NOMO-1 (cell line): ENCODE measurements around the gene ERVMER34-1.

Source experiments
- DNase-seq, 2 experiments: peaks; one replicate each; lab custom pipeline; 2025; ENCODE audit not compliant: unreplicated experiment in 2 of 2; lab: John Stamatoyannopoulos, UW

ERVMER34-1 gene, protein sequence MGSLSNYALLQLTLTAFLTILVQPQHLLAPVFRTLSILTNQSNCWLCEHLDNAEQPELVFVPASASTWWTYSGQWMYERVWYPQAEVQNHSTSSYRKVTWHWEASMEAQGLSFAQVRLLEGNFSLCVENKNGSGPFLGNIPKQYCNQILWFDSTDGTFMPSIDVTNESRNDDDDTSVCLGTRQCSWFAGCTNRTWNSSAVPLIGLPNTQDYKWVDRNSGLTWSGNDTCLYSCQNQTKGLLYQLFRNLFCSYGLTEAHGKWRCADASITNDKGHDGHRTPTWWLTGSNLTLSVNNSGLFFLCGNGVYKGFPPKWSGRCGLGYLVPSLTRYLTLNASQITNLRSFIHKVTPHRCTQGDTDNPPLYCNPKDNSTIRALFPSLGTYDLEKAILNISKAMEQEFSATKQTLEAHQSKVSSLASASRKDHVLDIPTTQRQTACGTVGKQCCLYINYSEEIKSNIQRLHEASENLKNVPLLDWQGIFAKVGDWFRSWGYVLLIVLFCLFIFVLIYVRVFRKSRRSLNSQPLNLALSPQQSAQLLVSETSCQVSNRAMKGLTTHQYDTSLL

DNA sequence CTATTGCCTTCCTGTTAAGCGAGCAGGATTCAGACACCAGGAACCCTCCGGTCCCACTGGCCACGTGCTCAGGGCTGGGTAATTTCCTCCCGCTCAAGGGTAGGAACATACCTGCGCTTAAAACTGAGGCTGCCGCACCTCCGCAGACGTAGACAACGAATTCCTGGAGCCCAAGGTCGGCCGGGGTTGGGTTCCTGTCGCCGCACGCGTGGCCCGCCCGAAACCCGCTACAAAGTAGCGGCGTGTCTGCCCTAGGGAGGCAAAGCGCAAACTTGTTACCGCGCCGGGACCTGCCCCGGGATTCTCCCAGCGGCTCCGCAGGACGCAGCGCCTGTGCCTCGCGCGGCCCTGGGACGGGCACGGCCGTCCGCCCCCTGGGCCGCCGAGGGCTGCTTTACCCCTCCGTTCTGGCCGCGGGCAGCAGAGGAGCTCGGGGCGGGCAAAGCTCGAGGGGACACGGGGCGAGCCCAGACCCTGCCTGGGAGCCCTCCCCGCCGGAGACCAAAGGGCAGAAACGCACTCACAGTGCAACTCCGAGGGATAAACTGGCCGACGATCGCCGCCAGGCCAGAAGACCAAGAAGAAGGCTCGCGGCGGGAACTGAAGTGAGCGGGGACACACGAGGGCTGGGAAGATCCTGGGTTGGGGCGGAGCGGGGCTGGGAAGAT, at the start of gene ERVMER34-1:
Gene ERVMER34-1 (minus strand): TSS at position 607 of the 668 bp plus-strand sequence. CDS start 5,905 bp downstream, outside the sequence.
- DNase-seq, result no peak

DNA sequence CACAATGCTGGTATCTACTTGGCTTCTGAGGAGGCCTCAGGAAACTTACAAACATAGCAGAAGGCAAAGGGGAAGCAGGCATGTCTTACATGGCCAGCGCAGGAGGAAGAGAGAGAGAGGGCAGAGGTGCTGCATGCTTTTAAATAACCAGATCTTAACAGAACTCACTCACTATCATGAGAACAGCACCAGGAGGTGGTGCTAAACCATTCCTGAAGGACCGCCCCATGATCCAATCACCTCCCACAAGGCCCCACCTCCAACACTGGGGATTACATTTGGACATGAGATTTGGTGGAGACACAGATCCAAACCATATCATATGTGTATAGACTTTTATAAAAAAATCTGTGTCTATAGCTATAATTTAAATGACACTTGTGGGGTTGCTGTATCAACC, 48.6 kb upstream of the ERVMER34-1 start:
- no peak for DNase-seq

DNA sequence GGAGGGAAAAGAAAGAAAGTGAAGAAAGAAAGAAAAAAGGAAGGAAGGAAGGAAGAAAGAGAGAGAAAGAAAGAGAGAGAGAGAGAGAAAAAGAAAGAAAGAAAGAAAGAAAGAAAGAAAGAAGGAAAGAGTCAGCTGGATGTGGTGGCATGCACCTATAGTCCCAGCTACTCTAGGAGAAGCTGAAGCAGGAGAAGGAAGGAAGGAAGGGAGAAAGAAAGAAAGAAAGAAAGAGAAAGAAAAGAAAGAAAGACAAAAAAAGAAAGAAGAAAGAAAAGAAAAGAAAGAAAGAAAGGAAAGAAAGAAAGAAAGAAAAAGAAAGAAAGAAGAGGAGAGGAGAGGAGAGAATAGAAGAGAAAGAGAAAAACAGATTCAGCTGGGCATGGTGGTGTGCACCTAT, 44.3 kb upstream of the ERVMER34-1 start:
- no peak for DNase-seq

DNA sequence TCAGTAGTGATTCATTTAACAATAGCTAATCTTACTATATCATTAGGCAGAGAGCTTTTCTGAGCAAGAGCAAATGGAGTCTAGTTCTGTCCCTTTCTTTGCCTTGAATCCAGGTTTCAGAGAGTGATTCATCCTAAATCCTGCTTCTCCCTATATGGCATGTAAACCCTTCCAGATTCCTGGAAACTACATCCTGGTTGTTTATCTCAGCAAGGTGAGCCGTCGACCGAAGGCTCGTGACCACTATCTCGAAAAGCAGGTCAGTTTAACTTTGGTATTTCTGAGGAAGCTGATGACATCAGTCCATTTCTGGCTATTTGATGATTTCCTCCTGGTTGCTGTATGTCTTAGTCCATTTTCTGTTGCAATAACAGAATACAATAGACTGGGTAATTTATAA, 40.7 kb upstream of the ERVMER34-1 start:
- DNase-seq, result no peak

DNA sequence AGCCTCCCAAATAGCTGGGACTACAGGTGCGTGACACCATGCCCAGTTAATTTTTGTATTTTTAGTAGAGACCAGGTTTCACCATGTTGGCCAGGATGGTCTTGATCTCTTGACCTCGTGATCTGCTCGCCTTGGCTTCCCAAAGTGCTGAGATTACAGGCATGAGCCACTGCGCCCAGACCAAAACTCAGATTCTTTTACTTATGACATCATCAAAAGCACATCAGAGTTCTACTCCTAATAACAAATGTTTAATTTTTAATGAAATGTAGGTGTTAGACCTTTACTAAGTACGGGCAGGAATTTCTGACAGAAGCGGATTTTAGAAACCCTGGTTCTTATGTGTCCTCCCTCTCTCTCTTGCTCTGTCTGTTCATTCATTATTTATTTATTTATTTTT, 38.5 kb upstream of the ERVMER34-1 start:
- DNase-seq, result no peak

DNA sequence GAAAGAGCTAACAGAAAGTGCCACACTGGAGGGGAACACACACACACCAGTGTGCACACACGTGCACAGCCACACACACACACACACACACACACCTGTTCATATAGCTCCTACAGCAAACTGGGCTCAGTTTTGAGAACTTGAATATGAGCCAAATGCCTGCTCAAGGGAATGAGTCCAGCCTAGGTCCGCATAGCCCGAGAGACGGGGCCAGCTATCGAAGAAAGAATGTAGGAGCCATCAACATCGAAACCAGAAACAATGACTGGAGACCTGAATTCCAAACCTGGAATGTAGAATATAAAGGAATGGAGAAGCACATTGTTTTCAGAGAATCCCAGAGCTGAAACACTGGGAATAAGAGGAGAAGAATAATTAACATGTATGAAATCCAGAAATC, 37.6 kb upstream of the ERVMER34-1 start:
- DNase-seq, result no peak

DNA sequence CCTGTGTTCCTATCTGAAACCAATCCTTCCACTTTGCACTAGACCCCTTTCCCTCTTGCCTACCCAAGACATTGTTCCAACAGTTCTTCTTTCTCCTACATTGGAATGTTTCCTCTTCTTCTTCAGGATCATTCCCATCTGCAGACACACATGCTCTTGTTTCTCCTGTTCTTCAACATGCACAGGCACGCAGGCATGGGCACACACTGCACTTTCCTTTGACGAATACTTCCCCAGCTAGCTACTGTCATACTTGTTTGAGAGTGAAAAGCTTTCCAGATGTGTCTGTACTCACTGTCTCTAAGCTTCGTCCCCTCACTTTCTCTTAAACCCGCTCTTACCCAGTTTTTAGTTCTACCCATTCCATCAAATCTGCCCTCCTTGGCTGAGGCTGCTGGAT, 31.8 kb upstream of the ERVMER34-1 start:
- no peak for DNase-seq

DNA sequence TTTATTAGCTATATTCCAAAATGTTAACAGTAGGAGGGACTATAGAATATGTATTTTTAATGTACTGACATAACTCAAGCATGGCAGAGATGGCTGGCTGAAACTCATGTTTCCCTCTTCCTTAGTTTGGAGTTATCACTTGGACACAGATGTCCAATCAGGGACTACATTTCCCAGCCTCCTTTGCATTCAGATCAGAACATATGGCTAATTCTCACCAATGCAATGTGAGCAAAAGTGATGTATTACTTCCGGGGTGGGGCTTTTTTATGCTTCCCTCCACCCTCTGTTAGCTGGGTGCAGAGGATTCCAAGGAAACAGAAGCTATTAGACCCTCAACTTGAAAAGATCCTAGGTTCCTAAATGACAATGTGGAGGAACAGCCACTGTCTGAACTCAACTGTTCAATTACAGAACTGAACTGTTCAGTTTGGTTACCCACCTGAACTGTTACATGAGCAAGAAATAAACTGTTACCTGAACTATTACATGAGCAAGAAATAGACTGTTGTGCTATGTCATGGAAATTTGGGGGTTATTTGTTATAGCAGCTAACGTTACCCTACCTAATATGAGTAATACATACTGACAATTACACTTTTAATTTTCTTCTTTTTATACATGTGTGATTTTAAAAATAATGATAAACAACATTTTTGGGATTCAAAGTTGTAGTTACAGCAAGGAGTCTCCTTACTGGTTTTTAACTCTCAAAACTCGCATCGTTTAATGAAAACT, 29.6 kb upstream of the ERVMER34-1 start:
- no peak for DNase-seq

DNA sequence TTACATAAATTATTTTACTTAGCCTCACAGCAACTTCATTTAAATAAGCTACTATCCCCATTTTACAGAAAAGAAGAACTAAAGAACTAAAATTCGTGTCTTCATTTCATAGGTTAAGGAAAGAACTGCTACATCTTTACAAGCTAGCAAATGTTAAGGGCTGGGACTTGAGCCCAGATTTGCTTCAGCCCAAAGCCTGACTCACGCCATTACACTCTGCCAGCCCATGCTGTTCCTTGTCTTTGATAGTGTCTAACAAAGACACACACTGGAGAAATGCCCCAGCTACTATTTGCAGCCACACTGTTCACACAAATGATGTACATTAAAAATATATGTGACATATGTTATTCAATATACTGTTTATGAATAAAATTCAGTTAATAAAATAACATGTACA, 29.0 kb upstream of the ERVMER34-1 start:
- no peak for DNase-seq

DNA sequence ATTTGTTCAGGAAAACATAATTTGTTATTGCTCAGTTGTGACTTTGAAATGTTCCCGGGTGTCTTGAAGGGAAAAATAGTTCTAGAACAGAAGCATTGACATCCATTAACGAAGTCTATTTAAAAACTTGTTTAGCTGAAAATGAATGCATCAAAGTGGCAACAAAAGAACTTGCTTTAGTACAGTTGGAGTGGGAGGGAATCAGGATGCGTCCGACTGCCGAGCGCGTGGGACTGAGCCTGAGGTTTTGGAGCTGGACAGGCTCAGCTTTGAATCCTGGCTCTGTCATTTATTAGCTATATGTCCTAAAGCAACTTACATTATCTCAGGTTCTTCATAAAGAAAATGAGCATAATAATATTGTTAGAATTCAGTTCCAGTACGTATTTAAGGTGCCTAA, 9.0 kb upstream of the ERVMER34-1 start:
- no peak for DNase-seq

DNA sequence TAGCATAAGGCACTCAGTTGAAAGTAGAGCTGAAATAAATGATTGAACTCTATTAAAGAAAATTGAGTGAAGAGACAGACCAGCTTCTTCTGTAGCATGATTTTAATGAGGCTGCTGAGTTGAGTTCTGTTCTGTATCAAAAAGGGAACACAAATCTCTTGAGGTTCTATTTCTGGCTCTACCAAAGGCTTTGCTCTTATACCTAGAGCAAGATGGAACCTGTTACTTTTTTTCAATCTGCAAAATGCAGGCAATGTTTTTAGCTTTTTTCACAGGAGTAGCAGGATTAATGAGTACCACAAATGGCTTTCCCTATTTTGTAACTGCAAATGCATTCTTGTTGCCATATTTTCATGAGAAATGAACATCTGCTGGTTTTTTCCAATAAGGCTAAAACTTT, 4.2 kb upstream of the ERVMER34-1 start:
- DNase-seq, result no peak

DNA sequence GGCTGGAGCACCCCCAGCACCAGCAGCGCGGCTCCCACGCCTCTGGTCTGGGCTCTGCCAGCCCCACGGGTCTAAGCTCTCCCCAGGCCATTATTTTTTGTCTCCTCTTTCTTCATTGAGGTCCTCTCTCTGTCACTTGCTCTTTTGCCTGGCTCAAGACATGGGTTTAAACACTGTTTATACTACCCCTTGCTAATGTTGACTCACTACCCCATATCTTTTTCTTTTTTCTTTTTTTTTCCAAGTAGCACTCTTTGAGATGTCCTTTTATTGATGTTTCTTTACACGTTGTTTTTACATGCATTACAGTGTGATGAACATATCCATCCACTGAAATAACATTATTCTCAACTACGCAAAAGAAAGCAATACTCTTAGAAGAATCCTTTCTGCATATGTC, 1.7 kb upstream of the ERVMER34-1 start:
- DNase-seq, result no peak

DNA sequence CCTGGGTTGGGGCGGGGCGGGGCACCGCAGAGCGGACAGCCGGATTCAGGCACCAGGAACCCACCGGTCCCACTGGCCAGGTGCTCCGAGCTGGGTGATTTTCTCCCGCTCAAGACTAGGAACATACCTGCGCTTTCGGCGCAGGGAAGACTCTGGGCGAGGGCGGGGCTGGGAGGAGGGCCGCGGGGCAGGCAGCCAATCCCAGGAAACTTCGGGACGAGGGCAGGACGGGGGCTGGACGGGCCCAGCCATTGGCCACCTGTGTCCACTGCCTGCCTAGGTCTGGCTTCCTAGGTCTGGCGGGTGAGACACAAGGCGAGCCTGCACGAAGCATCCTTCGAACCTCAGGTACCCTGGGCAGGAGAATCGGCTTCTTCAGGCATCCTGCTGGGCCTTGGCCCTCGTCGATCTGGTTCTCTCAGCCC, 274 bp upstream of the ERVMER34-1 start:
- DNase-seq, result no peak

DNA sequence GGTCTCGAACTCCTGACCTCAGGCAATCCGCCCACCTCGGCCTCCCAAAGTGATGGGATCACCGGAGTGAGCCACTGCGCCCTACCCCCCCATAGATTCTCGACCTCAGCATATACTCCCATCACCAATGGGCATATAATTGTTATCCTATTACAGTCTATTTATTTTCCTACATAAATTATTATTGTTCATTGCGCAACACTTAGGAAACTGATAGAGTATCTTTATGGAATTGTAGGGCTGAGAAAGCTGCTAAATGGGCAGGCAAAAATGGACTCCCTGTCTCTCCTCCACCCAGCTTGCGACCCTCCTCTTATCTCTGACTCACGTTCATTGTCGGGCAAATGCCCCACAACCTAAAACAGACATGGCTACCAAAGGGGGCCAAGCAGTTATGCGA, 1.0 kb downstream of the ERVMER34-1 start:
- DNase-seq, result no peak

DNA sequence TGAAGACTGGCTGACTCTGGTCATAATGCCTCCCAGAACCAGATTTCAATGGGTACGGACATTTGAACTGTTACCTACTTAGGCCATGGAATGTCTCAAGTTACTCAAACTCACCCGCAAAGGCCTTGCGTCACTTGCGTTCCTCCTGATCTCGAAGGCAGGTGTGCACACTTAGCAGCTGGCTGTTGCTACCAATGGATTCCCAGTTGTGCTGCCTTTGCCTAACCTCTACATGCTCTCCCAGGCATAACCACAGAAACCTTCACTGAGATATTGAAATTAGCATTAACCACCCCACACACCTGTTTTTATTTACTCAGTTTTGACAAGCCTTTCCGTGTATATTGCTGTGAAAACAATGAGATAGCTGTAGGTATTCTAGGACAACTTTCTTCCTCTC, 2.8 kb downstream of the ERVMER34-1 start:
- DNase-seq, result no peak

DNA sequence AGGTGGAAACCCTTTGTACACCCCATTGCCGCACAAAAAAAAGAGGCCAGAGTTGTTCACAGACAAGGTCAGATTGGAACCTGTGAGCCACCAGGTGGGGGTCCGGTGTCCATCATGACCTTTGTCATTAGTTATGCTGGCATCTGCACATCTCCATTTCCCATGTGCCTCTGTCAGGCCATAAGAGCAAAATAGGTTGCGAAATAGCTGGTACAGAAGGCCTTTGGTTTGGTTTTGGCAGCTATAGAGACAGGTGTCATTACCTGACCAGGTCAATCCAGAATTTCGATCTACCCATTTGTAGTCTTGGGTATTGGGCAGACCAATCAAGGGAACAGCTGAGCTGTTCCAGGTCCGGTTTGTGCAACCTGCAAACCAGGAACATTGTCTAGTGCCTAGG, 6.6 kb downstream of the ERVMER34-1 start:
- no peak for DNase-seq

DNA sequence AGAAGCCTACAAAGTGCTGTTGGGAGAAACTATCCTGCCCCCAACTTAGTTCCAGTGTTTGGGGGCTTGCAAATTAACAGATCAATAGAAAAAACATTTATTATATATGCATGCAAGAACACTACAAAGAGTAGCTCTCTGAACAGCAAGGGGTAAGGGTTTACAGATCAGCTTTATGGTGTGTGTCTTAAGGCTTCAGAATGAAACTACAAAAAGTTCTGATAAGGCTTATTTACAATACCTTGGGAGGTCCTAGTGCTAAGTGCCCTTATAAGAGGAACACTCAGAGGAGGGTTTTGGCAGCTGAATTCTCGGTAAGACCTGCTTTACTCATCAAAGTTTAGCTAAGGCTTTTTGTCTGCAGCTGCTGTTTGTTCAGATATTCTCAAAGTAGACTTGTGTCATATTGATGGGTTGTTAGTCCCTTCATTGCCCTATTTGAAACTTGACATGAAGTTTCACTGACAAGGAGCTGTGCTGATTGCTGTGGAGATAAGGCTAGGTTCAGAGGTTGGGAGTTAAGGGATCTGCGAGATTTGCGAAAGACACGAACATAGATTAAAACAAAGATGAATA, 7.7 kb downstream of the ERVMER34-1 start:
- no peak for DNase-seq

DNA sequence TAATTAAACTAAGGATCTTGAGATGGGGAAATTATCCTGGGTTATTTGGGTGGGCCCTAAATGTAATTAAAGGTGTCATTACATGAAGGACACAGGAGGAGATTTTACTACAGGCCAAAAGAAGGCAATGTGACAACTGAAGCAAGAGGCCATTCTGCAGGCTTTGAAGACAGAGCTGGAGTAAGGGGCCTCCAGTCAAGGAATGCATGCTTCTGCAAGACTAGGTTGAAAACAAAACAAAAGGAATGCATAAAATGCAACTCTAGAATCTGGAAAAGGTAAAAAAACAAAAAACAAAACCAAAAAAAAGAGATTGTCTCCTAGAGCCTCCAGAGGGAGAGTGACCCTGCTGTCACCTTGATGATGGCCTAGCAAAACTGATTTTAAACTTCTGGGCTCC, 21.6 kb downstream of the ERVMER34-1 start:
- DNase-seq, result no peak

DNA sequence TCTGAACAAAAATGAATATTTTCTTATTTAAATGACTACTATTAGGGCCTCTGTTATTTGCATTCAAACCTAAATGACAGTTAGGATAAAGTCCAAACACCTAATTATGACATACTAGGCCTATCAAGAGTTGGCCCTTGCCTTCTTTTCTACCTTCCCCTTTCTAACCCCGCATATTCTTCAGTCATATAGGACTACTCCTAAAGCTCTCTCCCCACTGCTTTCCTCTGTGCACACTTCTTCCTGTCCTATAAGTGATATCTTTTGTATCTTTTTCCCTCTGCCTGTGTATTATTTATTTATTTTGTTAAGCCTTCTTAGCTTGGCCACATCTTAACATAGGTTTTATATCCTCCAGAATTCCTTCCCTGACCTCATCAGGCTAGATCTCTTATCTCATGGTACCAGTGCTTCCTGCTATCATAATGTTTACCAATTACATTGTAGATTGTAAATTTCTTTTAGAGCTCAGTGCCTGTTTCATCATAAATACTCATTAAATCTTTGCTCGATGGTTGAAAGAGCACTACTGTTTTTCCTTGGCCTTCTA, 22.5 kb downstream of the ERVMER34-1 start:
- DNase-seq, result no peak

DNA sequence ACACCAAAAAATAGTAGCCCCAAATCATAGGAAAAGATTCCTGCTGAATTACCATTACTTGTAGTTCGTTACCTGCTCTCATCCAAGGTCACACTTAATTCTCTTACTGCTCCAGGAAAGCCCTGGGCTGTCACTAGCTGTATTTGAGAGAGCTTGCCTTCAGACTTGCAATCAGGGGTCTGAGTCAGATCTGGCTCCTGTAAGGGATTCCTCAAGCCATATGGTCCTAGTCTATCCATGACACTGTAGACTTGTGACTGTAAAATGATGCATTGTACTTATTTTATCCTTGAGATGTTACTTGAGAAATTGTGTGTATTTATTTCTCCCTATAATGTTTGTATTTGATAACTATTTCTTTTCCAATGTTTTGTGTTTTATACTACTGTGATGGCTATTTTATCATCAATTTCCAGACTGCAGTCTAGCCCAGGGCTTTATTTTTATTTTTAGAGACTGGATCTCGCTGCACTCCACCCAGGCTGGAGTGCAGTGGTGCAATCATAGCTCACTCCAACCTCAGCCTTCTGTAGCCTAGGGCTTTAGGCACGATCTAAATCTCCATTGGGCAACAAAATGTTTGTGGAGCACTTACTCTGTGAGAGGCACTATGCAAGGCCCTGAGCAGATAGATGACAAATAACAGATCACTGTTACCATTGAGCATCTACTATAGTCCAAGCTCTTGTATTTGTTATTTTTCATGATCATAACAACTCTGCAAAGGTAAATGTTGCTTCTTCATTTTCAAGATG, 24.2 kb downstream of the ERVMER34-1 start:
- DNase-seq, result no peak
